HCT116 (cell line): Measurements from ENCODE around the gene TACC2. TPM values are rescaled to one million over a fixed set of nuclear protein-coding genes. Genes with fewer than 3 reads are reported as not detected.
"Not testable (repeated sequence)": the region's sequence is repeated elsewhere in the genome, so short reads cannot be mapped to it uniquely, and the experiment has no call there.

ENCODE experiments used
- ATAC-seq: fragments of 200-7000 bp; cut with Tn5 transposase; 2 replicates; pipeline ENCODE4 v1.9.1; 2020; ENCODE audit warnings: mild to moderate bottlenecking, moderate library complexity
- BruUV-seq: library from RNA; stranded (reverse); fragments of 400-500 nt; replicated peaks from 2 replicates; lab custom pipeline; 2021; lab: Mats Ljungman, UMichigan
- CTCF ChIA-PET: fragments of 300-600 bp; sonication (Branson Sonifier 250); formaldehyde crosslinking; loops from one replicate; lab custom pipeline; 2021; ENCODE audit warnings: antibody characterized with exemption; lab: Charles Lee
- POLR2A ChIA-PET: fragments of 300-600, 350-600 bp; sonication (Branson Sonifier 250); formaldehyde crosslinking; loops from one replicate; lab custom pipeline; 2021; ENCODE audit warnings: antibody characterized with exemption; lab: Charles Lee
- RAD21 ChIA-PET, 2 experiments: fragments of 300-600 bp; sonication (Branson Sonifier 250); formaldehyde crosslinking; loops; one replicate each; lab custom pipeline; 2023; ENCODE audit warnings: low total read pairs in 2 of 2; ENCODE audit not compliant: uncharacterized antibody in 2 of 2, unreplicated experiment in 2 of 2, low non-redundant PET in 1 of 2; lab: Charles Lee
- DNase-seq: peaks from one replicate; pipeline ENCODE4 v3.0.0-alpha.2; 2010; ENCODE audit warnings: low read depth, low spot score
- H2AFZ ChIP-seq: fragments of 200-600 bp; shearing (Covaris generic), sonication (generic); 2 replicates; pipeline ENCODE4 v1.6.1; 2017; ENCODE audit warnings: low read depth, mixed run types, mixed read lengths, antibody characterized with exemption, low read length; ENCODE audit not compliant: poor library complexity, severe bottlenecking
- H3K27ac ChIP-seq: 2 replicates; pipeline ENCODE4 v1.5.1; 2012; ENCODE audit warnings: low read depth, low read length
- H3K27me3 ChIP-seq: fragments of 200-600 bp; sonication (generic); 2 replicates; pipeline ENCODE4 v1.6.1; 2016; ENCODE audit warnings: mixed run types, low read length, mixed read lengths; ENCODE audit not compliant: insufficient read depth
- H3K36me3 ChIP-seq, 2 experiments: fragments of 200-500 bp in 1 of 2; fragments of 200-600 bp in 1 of 2; sonication (Bioruptor generic) in 1 of 2; sonication (generic) in 1 of 2; 2 replicates each; pipeline versions ENCODE4 v1.5.1 to v1.6.1; 2014 to 2016; ENCODE audit warnings: low read length in 2 of 2, inconsistent platforms in 1 of 2, mixed read lengths in 1 of 2, mixed run types in 1 of 2; ENCODE audit not compliant: insufficient read depth in 2 of 2, control insufficient read depth in 1 of 2
- H3K4me1 ChIP-seq, 2 experiments: fragments of 200-600 bp in 1 of 2; sonication (generic) in 1 of 2; 2 replicates each; pipeline versions ENCODE4 v1.5.1 to v1.6.1; 2012 to 2017; ENCODE audit warnings: low read length in 2 of 2, inconsistent platforms in 1 of 2, mild to moderate bottlenecking in 1 of 2, mixed read lengths in 1 of 2, mixed run types in 1 of 2, moderate library complexity in 1 of 2; ENCODE audit not compliant: insufficient read depth in 2 of 2, control insufficient read depth in 1 of 2
- H3K4me2 ChIP-seq: fragments of 200-600 bp; sonication (generic); 2 replicates; pipeline ENCODE4 v1.6.1; 2017; ENCODE audit warnings: mixed run types, low read length, mixed read lengths
- H3K4me3 ChIP-seq, 2 experiments: fragments of 200-600 bp in 1 of 2; sonication (generic) in 1 of 2; replicated peaks in 1 of 2; 2 replicates each; pipeline ENCODE4 v1.5.1; 2011 to 2016; ENCODE audit warnings: low read length in 2 of 2, control low read depth in 1 of 2, low read depth in 1 of 2, mild to moderate bottlenecking in 1 of 2, mixed read lengths in 1 of 2, mixed run types in 1 of 2
- H3K79me2 ChIP-seq: fragments of 200-600 bp; sonication (generic); 2 replicates; pipeline ENCODE4 v1.6.1; 2017; ENCODE audit warnings: mild to moderate bottlenecking, mixed run types, low read length, moderate library complexity, mixed read lengths; ENCODE audit not compliant: insufficient read depth
- H3K9ac ChIP-seq: fragments of 200-600 bp; sonication (generic); 2 replicates; pipeline ENCODE4 v1.6.1; 2016; ENCODE audit warnings: low read length, mixed read lengths
- H3K9me2 ChIP-seq: fragments of 200-600 bp; sonication (generic), shearing (Covaris generic); 2 replicates; pipeline ENCODE4 v1.6.1; 2017; ENCODE audit warnings: mixed run types, mild to moderate bottlenecking, moderate library complexity; ENCODE audit not compliant: insufficient read depth
- H3K9me3 ChIP-seq, 2 experiments: fragments of 200-500 bp in 1 of 2; fragments of 200-600 bp in 1 of 2; sonication (Bioruptor generic) in 1 of 2; sonication (generic) in 1 of 2; 2 replicates each; pipeline ENCODE4 v1.6.1; 2014 to 2017; ENCODE audit warnings: low read length in 2 of 2, mixed read lengths in 2 of 2, inconsistent platforms in 1 of 2, low read depth in 1 of 2, mild to moderate bottlenecking in 1 of 2, mixed run types in 1 of 2, moderate library complexity in 1 of 2; ENCODE audit not compliant: control insufficient read depth in 1 of 2, insufficient read depth in 1 of 2
- H4K20me1 ChIP-seq: fragments of 200-600 bp; sonication (generic), shearing (Covaris generic); 2 replicates; pipeline ENCODE4 v1.6.1; 2017; ENCODE audit warnings: mixed run types, mild to moderate bottlenecking, moderate library complexity; ENCODE audit not compliant: insufficient read depth
- CEBPB ChIP-seq: IDR thresholded peaks from 2 replicates; pipeline ENCODE4 v1.6.1; 2012; ENCODE audit warnings: low read depth
- EGR1 ChIP-seq: IDR thresholded peaks from 2 replicates; pipeline ENCODE4 v1.6.1; 2012; ENCODE audit warnings: low read depth
- ELF1 ChIP-seq: IDR thresholded peaks from 2 replicates; pipeline ENCODE4 v1.6.1; 2012; ENCODE audit warnings: low read depth, borderline replicate concordance
- EZH2phosphoT487 ChIP-seq: fragments of 200-600 bp; IDR thresholded peaks from 2 replicates; pipeline ENCODE4 v1.6.1; 2018; ENCODE audit warnings: antibody characterized with exemption, borderline replicate concordance
- FOSL1 ChIP-seq: IDR thresholded peaks from 2 replicates; pipeline ENCODE4 v1.6.1; 2012; ENCODE audit warnings: low read depth
- JUND ChIP-seq: IDR thresholded peaks from 2 replicates; pipeline ENCODE4 v1.6.1; 2012
- POLR2A ChIP-seq: IDR thresholded peaks from 2 replicates; pipeline ENCODE4 v1.7.0; 2011; ENCODE audit warnings: borderline replicate concordance; ENCODE audit not compliant: insufficient read depth, insufficient read length; ENCODE audit errors: extremely low read depth
- RAD21 ChIP-seq: IDR thresholded peaks from 2 replicates; pipeline ENCODE4 v1.6.1; 2012; ENCODE audit warnings: low read depth, mild to moderate bottlenecking
- REST ChIP-seq: IDR thresholded peaks from 2 replicates; pipeline ENCODE4 v1.6.1; 2012; ENCODE audit warnings: low read depth
- SIN3A ChIP-seq: IDR thresholded peaks from 2 replicates; pipeline ENCODE4 v1.6.1; 2012; ENCODE audit warnings: low read depth
- SP1 ChIP-seq: IDR thresholded peaks from 2 replicates; pipeline ENCODE4 v1.6.1; 2012; ENCODE audit warnings: low read depth
- SRF ChIP-seq: IDR thresholded peaks from 2 replicates; pipeline ENCODE4 v1.6.1; 2012; ENCODE audit warnings: low read depth
- ZNF274 ChIP-seq: fragments of 200-500 bp; sonication (Bioruptor generic); IDR thresholded peaks from 2 replicates; pipeline ENCODE4 v1.6.1; 2014; ENCODE audit warnings: mild to moderate bottlenecking, low read depth, low read length, inconsistent platforms
- intact Hi-C: fragments of 100-400 bp; cut with micrococcal nuclease; formaldehyde crosslinking; loops from 2 replicates; pipeline ENCODE4 v1.10.0; 2022
- total RNA-seq: library from RNA; stranded (reverse); gene quantifications from one replicate; pipeline ENCODE4 v1.2.1, GENCODE V29; 2021; ENCODE audit not compliant: unreplicated experiment
- TF ChIP-seq, protein P1 (sequence below): IDR thresholded peaks from 2 replicates; pipeline ENCODE4 v1.6.1; 2012

Gene TACC2
- total RNA-seq, 1 experiment from 2014 or later, result 38.6 TPM

GRCh38 chr10:122017926-122018325 lies 29.0 kb downstream of the TACC2 start:
- POLR2A ChIA-PET, H3K4me2 ChIP-seq, H3K79me2 ChIP-seq, H4K20me1 ChIP-seq, CTCF ChIA-PET, RAD21 ChIA-PET, H3K9me2 ChIP-seq, H3K9me3 ChIP-seq, H3K36me3 ChIP-seq, H3K4me1 ChIP-seq, H3K4me3 ChIP-seq, H3K27me3 ChIP-seq, BruUV-seq, intact Hi-C loops, H3K9ac ChIP-seq, DNase-seq, H2AFZ ChIP-seq, H3K27ac ChIP-seq, ATAC-seq: not testable (repeated sequence)

- H3K79me2 ChIP-seq, result no peaks in the 10 kb centered on the region
- H3K4me3 ChIP-seq, result no peak overlapping the region
- no peaks in the 10 kb centered on the region for H3K36me3 ChIP-seq
- no peak for ATAC-seq
- H2AFZ ChIP-seq, result no peak overlapping the region
- intact Hi-C loops, result no loop called here
- no peak overlapping the region for H3K4me2 ChIP-seq
- no peaks in the 10 kb centered on the region for H3K9me3 ChIP-seq
- ChIA-PET RAD21 (no interaction called here), CTCF (no interaction called here)
- H4K20me1 ChIP-seq, result no peaks in the 10 kb centered on the region
- no TSS peak for BruUV-seq
- no peaks in the 10 kb centered on the region for H3K4me1 ChIP-seq
- H3K9ac ChIP-seq, result no peak overlapping the region
- no peak for DNase-seq
- no peak overlapping the region for H3K27ac ChIP-seq
- no peaks in the 10 kb centered on the region for H3K27me3 ChIP-seq
- H3K9me2 ChIP-seq, result no peaks in the 10 kb centered on the region
- no peak for TF ChIP-seq ELF1
- no peak for TF ChIP-seq POLR2A
- TF ChIP-seq SP1, result no peak
- no peak for TF ChIP-seq SIN3A
- no peak for TF ChIP-seq ZNF274
- TF ChIP-seq CEBPB, result no peak
- TF ChIP-seq EGR1, result no peak
- TF ChIP-seq RAD21, result no peak
- TF ChIP-seq FOSL1, result no peak
- no peak for TF ChIP-seq JUND
- TF ChIP-seq, protein P1, sequence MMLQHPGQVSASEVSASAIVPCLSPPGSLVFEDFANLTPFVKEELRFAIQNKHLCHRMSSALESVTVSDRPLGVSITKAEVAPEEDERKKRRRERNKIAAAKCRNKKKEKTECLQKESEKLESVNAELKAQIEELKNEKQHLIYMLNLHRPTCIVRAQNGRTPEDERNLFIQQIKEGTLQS, result no peak
- no peak for TF ChIP-seq EZH2phosphoT487
- TF ChIP-seq REST, result no peak
- no peak for TF ChIP-seq SRF
- TF ChIP-seq, all 23 proteins: peak for 0
- POLR2A ChIA-PET, result no interaction called here
These were observed 29.5 kb downstream of the TACC2 start for GRCh38 chr10:122018491-122018890.
